HEK293 (cell line): ENCODE results near the gene VWF.

ENCODE experiments used
- CTCF ChIA-PET: fragments of 350-600 bp; formaldehyde crosslinking; extraction: SDS; loops from one replicate; lab custom pipeline; 2021; ENCODE audit warnings: antibody characterized with exemption; lab: Yijun Ruan, JAX
- POLR2A ChIA-PET: fragments of 300-600 bp; formaldehyde crosslinking; extraction: SDS; loops from one replicate; lab custom pipeline; 2020; ENCODE audit warnings: antibody characterized with exemption, inconsistent platforms; lab: Yijun Ruan, JAX
- H3K27ac ChIP-seq: fragments of 200-500 bp; sonication (Bioruptor generic); 2 replicates; pipeline ENCODE4 v1.5.1; 2014; ENCODE audit warnings: low read depth, low read length, control low read depth, inconsistent platforms; ENCODE audit errors: extremely low read depth
- H3K36me3 ChIP-seq, 2 experiments: fragments of 200-500 bp in 1 of 2; sonication (Bioruptor generic) in 1 of 2; 1 replicate in 1 of 2; 2 replicates in 1 of 2; pipeline ENCODE4 v1.5.1; 2014 to 2017; ENCODE audit warnings: inconsistent platforms in 2 of 2, low read length in 2 of 2; ENCODE audit not compliant: control insufficient read depth in 2 of 2, insufficient read depth in 1 of 2
- H3K4me1 ChIP-seq: fragments of 200-500 bp; sonication (Bioruptor generic); 2 replicates; pipeline ENCODE4 v1.5.1; 2014; ENCODE audit warnings: mild to moderate bottlenecking, low read length, inconsistent platforms; ENCODE audit not compliant: control insufficient read depth, insufficient read depth
- H3K4me3 ChIP-seq: 2 replicates; pipeline ENCODE4 v1.5.1; 2011; ENCODE audit warnings: low read depth, mild to moderate bottlenecking, control low read depth, low read length, moderate library complexity
- H3K9me3 ChIP-seq: fragments of 200-500 bp; sonication (Bioruptor generic); 2 replicates; pipeline ENCODE4 v1.5.1; 2014; ENCODE audit warnings: low read depth, low read length, inconsistent platforms; ENCODE audit not compliant: control insufficient read depth, insufficient read depth
- BCL11A ChIP-seq: fragments of 450-650 bp; formaldehyde crosslinking; IDR thresholded peaks from 2 replicates; pipeline ENCODE4 v1.5.1; 2016; ENCODE audit warnings: low read depth, missing biosample characterization, missing genetic modification characterization
- ELK4 ChIP-seq: IDR thresholded peaks from 2 replicates; pipeline ENCODE4 v1.6.1; 2011; ENCODE audit warnings: mild to moderate bottlenecking, low read depth, low read length, borderline replicate concordance
- FEZF1 ChIP-seq: fragments of 450-650 bp; formaldehyde crosslinking; IDR thresholded peaks from 2 replicates; pipeline ENCODE4 v1.5.1; 2016; ENCODE audit warnings: missing biosample characterization, missing genetic modification characterization
- GFI1B ChIP-seq: fragments of 450-650 bp; formaldehyde crosslinking; IDR thresholded peaks from 2 replicates; pipeline ENCODE4 v1.5.1; 2016; ENCODE audit warnings: missing biosample characterization, missing genetic modification characterization
- GLIS2 ChIP-seq: fragments of 450-650 bp; formaldehyde crosslinking; IDR thresholded peaks from 2 replicates; pipeline ENCODE4 v1.5.1; 2016; ENCODE audit warnings: missing biosample characterization, missing genetic modification characterization
- KLF16 ChIP-seq: fragments of 450-650 bp; formaldehyde crosslinking; IDR thresholded peaks from 2 replicates; pipeline ENCODE4 v1.5.1; 2017; ENCODE audit warnings: missing biosample characterization, missing genetic modification characterization
- MZF1 ChIP-seq: fragments of 450-650 bp; formaldehyde crosslinking; IDR thresholded peaks from 2 replicates; pipeline ENCODE4 v1.5.1; 2017; ENCODE audit warnings: missing biosample characterization, missing genetic modification characterization, borderline replicate concordance
- OSR2 ChIP-seq: fragments of 450-650 bp; formaldehyde crosslinking; IDR thresholded peaks from 2 replicates; pipeline ENCODE4 v1.5.1; 2016; ENCODE audit warnings: missing biosample characterization, missing genetic modification characterization
- ZFP41 ChIP-seq: fragments of 450-650 bp; formaldehyde crosslinking; IDR thresholded peaks from 2 replicates; pipeline ENCODE4 v1.5.1; 2016; ENCODE audit warnings: missing biosample characterization, missing genetic modification characterization, borderline replicate concordance
- ZFP69B ChIP-seq: fragments of 450-650 bp; formaldehyde crosslinking; IDR thresholded peaks from 2 replicates; pipeline ENCODE4 v1.5.1; 2016; ENCODE audit warnings: missing biosample characterization, missing genetic modification characterization
- ZNF23 ChIP-seq: fragments of 450-650 bp; formaldehyde crosslinking; IDR thresholded peaks from 2 replicates; pipeline ENCODE4 v1.5.1; 2016; ENCODE audit warnings: missing biosample characterization, missing genetic modification characterization, borderline replicate concordance
- ZNF354C ChIP-seq: fragments of 450-650 bp; formaldehyde crosslinking; IDR thresholded peaks from 2 replicates; pipeline ENCODE4 v1.5.1; 2016; ENCODE audit warnings: missing biosample characterization, missing genetic modification characterization, low read depth, borderline replicate concordance
- ZNF37A ChIP-seq: fragments of 450-650 bp; IDR thresholded peaks from 2 replicates; pipeline ENCODE4 v1.5.1; 2018; ENCODE audit warnings: missing biosample characterization, missing genetic modification characterization
- ZNF391 ChIP-seq: fragments of 450-650 bp; formaldehyde crosslinking; IDR thresholded peaks from 2 replicates; pipeline ENCODE4 v1.5.1; 2016; ENCODE audit warnings: low read depth, missing biosample characterization, missing genetic modification characterization, borderline replicate concordance
- ZNF473 ChIP-seq: fragments of 450-650 bp; formaldehyde crosslinking; IDR thresholded peaks from 2 replicates; pipeline ENCODE4 v1.5.1; 2017; ENCODE audit warnings: missing biosample characterization, missing genetic modification characterization
- ZNF513 ChIP-seq: fragments of 450-650 bp; IDR thresholded peaks from 2 replicates; pipeline ENCODE4 v1.5.1; 2018; ENCODE audit warnings: missing biosample characterization, missing genetic modification characterization
- ZNF529 ChIP-seq: fragments of 450-650 bp; formaldehyde crosslinking; IDR thresholded peaks from 2 replicates; pipeline ENCODE4 v1.5.1; 2017; ENCODE audit warnings: missing genetic modification characterization, missing biosample characterization; ENCODE audit not compliant: insufficient replicate concordance
- ZNF560 ChIP-seq: fragments of 450-650 bp; formaldehyde crosslinking; IDR thresholded peaks from 2 replicates; pipeline ENCODE4 v1.5.1; 2017; ENCODE audit warnings: missing biosample characterization, missing genetic modification characterization, borderline replicate concordance
- ZNF654 ChIP-seq: fragments of 450-650 bp; formaldehyde crosslinking; IDR thresholded peaks from 2 replicates; pipeline ENCODE4 v1.5.1; 2016; ENCODE audit warnings: low read depth, missing biosample characterization, missing genetic modification characterization
- ZSCAN18 ChIP-seq: fragments of 450-650 bp; formaldehyde crosslinking; IDR thresholded peaks from 2 replicates; pipeline ENCODE4 v1.5.1; 2016; ENCODE audit warnings: missing biosample characterization, missing genetic modification characterization
- ZSCAN23 ChIP-seq: fragments of 450-650 bp; formaldehyde crosslinking; IDR thresholded peaks from 2 replicates; pipeline ENCODE4 v1.5.1; 2016; ENCODE audit warnings: missing biosample characterization, missing genetic modification characterization

Gene VWF

GRCh38 chr12:6056406-6057240 is 67.8 kb downstream of the VWF start:
- Histone ChIP-seq H3K9me3 (no peaks in the 10 kb centered on the region), H3K36me3 (no peaks in the 10 kb centered on the region), H3K4me1 (no peaks in the 10 kb centered on the region), H3K27ac (no peak overlapping the region), H3K4me3 (no peak overlapping the region)
- CTCF ChIA-PET = interaction anchor here (1.4 to 9.3 kb wide), 4 partner anchors 16 to 229 kb away, joined by 3 to 74 read pairs (median 4); no protein-coding TSS in a partner anchor
- POLR2A ChIA-PET = no interaction called here
- TF ChIP-seq BCL11A (tag by site-specific recombination) = no peak
- TF ChIP-seq ZNF654 (tag by site-specific recombination) = peak; percentile 27
- TF ChIP-seq ZFP69B = peak; percentile 45; the same call in 1 of the 2 replicates
- TF ChIP-seq GLIS2 = peak; percentile 17; the same call in 1 of the 2 replicates

GRCh38 chr12:6053541-6053940 is 70.9 kb downstream of the VWF start:
- POLR2A ChIA-PET = no interaction called here
- Histone ChIP-seq H3K27ac (no peak overlapping the region), H3K4me3 (no peak overlapping the region), H3K9me3 (no peaks in the 10 kb centered on the region), H3K36me3 (no peaks in the 10 kb centered on the region), H3K4me1 (no peaks in the 10 kb centered on the region)
- CTCF ChIA-PET = interaction anchor here (0.6 to 9.3 kb wide), 7 partner anchors 8 to 232 kb away, joined by 3 to 74 read pairs (median 3); no protein-coding TSS in a partner anchor
- TF ChIP-seq ZSCAN23 (no peak), ZNF354C (tag by site-specific recombination) (no peak), ZNF23 (tag by site-specific recombination) (no peak), ZNF529 (tag by site-specific recombination) (no peak), MZF1 (no peak), OSR2 (no peak), FEZF1 (tag by site-specific recombination) (no peak), ZNF560 (tag by site-specific recombination) (no peak), ZNF473 (no peak), ZSCAN18 (tag by site-specific recombination) (no peak), ZFP41 (tag by site-specific recombination) (no peak), ZNF37A (no peak), ELK4 (no peak), ZNF513 (tag by site-specific recombination) (no peak), ZNF391 (tag by site-specific recombination) (no peak), GFI1B (no peak), KLF16 (tag by site-specific recombination) (no peak)
